ENCODE data around the gene CCDC63.
"Not testable (repeated sequence)": the region's sequence is repeated elsewhere in the genome, so short reads cannot be mapped to it uniquely, and the experiment has no call there.

CCDC63 gene

DNA sequence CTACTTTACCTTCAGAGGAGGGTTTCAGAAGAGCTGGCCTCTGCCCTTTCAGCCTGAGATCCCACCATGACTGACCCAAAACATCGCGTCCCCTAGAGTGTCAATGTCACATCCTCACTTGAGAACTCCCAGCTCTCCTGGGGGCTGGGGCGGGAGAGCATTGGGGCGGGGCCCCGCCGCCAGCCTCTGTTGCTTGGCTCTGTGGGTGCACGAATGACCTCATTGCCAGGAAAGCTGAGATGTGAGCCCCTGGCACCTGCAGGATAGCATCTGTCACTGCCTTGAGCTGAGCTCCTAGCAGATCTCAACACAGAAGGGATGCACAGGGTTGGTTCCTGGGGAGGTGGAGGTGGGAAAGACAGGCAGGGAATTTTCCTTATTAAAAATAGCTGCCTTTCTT lies 94.1 kb downstream of the CCDC63 start:
- TF ChIP-seq, protein P1, sequence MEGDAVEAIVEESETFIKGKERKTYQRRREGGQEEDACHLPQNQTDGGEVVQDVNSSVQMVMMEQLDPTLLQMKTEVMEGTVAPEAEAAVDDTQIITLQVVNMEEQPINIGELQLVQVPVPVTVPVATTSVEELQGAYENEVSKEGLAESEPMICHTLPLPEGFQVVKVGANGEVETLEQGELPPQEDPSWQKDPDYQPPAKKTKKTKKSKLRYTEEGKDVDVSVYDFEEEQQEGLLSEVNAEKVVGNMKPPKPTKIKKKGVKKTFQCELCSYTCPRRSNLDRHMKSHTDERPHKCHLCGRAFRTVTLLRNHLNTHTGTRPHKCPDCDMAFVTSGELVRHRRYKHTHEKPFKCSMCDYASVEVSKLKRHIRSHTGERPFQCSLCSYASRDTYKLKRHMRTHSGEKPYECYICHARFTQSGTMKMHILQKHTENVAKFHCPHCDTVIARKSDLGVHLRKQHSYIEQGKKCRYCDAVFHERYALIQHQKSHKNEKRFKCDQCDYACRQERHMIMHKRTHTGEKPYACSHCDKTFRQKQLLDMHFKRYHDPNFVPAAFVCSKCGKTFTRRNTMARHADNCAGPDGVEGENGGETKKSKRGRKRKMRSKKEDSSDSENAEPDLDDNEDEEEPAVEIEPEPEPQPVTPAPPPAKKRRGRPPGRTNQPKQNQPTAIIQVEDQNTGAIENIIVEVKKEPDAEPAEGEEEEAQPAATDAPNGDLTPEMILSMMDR (conservative IDR thresholded peaks at IDR 0.05; ENCODE audit: control insufficient read depth, insufficient read depth, low read depth, low read length) = no peak
- DNase-seq (ENCODE audit: low read depth) = no peak

DNA sequence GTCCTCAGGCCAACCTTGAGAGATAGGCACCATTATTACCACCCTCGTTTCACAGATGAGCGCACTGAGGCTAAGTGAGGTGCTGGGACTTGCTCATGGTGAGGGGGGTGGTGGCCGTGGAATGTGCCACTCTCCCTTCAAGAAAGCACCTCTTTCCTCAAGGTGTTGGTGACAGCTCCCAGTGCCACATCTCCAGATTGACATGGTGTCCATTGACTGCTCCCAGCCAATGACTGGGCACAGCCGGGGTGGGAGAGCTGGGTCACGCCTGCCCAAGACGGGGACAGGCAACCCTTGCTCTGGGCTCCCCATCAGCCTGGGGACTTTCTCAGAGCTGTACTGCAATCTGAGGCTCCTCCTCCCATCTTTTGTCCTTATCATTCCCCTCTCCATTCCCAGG lies 94.6 kb downstream of the CCDC63 start:
- TF ChIP-seq, protein P1 (conservative IDR thresholded peaks at IDR 0.05; ENCODE audit: control insufficient read depth, insufficient read depth, low read depth, low read length) = no peak
- no peak for DNase-seq (ENCODE audit: low read depth)
- H3K4me3 ChIP-seq (ENCODE audit: control insufficient read depth, low read depth, low read length) = no peak overlapping the region

More for the DNA sequence above, 94.1 kb downstream of the CCDC63 start:
- no peak overlapping the region for H3K4me3 ChIP-seq (ENCODE audit: control insufficient read depth, low read depth, low read length)

DNA sequence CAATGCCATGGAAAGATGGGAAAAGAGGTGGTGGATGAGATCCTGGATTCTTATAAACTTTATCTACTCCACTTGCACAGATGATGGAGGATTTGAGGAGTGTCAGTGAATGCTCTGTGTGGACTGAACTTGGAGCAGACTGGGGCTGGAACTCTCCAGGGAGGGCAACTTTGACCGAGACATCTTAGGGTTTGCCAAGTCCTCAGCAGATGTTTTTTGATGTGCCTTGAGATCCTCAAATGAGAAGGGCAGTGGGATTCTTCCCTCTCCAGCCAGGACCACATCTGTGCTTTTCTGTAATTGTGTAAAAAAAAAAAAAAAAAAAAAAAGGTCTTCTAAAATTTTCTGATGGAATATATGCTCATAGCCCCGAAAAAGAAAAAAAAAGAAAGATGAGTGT lies 96.6 kb downstream of the CCDC63 start:
- no peak overlapping the region for H3K4me3 ChIP-seq (ENCODE audit: control insufficient read depth, low read depth, low read length)
- no peak for DNase-seq (ENCODE audit: low read depth)
- TF ChIP-seq, protein P1 (conservative IDR thresholded peaks at IDR 0.05; ENCODE audit: control insufficient read depth, insufficient read depth, low read depth, low read length) = no peak

DNA sequence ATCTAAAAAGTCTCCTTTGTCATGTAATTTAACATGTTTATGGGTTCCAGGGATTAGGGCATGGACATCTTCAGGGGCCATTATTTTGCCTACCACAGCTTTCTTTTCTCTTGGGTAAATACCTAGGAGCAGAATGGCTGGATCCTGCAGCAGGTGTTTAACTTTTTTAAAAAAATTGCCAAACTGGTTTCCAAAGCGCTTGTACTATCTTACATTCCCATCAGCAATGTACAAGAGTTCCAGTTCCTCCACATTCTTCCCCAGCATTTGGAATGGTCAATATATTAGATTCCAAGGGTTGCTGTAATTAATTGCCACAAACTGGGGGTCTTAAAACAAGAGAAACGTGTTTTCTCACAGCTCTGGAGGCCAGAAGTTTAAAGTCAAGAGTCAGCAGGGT lies 101.3 kb downstream of the CCDC63 start:
- H3K4me3 ChIP-seq (ENCODE audit: control insufficient read depth, low read depth, low read length) = no peak overlapping the region
- TF ChIP-seq, protein P1 (conservative IDR thresholded peaks at IDR 0.05; ENCODE audit: control insufficient read depth, insufficient read depth, low read depth, low read length) = no peak
- no peak for DNase-seq (ENCODE audit: low read depth)

DNA sequence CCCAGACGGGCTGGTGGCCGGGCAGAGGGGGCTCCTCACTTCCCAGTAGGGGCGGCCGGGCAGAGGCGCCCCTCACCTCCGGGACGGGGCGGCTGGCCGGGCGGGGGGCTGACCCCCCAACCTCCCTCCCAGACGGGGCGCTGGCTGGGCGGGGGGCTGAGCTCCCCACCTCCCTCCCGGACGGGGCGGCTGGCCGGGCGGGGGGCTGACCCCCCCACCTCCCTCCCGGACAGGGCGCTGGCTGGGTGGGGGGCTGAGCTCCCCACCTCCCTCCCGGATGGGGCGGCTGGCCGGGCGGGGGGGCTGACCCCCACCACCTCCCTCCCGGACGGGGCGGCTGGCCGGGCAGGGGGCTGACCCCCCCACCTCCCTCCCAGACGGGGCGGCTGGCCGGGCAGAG lies 103.7 kb downstream of the CCDC63 start:
- H3K4me3 ChIP-seq (ENCODE audit: control insufficient read depth, low read depth, low read length); DNase-seq (ENCODE audit: low read depth): not testable (repeated sequence)

DNA sequence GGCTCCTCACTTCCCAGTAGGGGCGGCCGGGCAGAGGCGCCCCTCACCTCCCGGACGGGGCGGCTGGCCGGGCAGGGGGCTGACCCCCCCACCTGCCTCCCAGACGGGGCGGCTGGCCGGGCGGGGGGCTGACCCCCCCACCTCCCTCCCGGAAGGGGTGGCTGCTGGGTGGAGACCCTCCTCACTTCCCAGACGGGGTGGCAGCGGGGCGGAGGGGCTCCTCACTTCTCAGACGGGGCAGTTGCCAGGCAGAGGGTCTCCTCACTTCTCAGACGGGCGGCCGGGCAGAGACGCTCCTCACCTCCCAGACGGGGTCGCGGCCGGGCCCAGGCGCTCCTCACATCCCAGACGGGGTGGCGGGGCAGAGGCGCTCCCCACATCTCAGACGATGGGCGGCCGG lies 104.1 kb downstream of the CCDC63 start:
- H3K4me3 ChIP-seq (ENCODE audit: control insufficient read depth, low read depth, low read length); DNase-seq (ENCODE audit: low read depth): not testable (repeated sequence)

Data from fibroblast of mammary gland (primary cell).